DMS114 treated with DMSO at 0.1 percent for 48 hours (cell line): ENCODE measurements around the gene MYH14.
"Not testable (repeated sequence)": the region's sequence is repeated elsewhere in the genome, so short reads cannot be mapped to it uniquely, and the experiment has no call there.

Experiments
- DNase-seq: peaks from one replicate; lab custom pipeline; 2025; ENCODE audit not compliant: unreplicated experiment; lab: John Stamatoyannopoulos, UW

MYH14 gene

GRCh38 chr19:50330365-50331078, 127.1 kb downstream of the MYH14 start:
- peak; percentile 53 for DNase-seq

GRCh38 chr19:50331221-50331993, 128.0 kb downstream of the MYH14 start:
- no peak for DNase-seq

DNA sequence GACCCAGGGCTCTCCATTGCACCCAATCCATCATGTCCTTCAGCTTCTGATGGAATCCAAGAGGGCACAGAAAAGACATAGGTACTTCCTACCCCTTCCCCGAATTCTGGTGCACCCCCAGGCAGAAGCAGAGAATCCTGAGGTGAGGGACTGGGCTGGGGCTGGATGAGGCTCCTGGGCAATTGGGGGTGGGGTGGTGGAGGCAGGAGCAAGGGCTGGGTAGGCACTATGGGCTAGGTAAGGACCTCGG, 128.5 kb downstream of the MYH14 start:
- no peak for DNase-seq

- DNase-seq, result no peak
These were observed 129.0 kb downstream of the MYH14 start for GRCh38 chr19:50332244-50333038.

- peak; percentile 64 for DNase-seq
These were observed 129.9 kb downstream of the MYH14 start for GRCh38 chr19:50333235-50333736.

DNA sequence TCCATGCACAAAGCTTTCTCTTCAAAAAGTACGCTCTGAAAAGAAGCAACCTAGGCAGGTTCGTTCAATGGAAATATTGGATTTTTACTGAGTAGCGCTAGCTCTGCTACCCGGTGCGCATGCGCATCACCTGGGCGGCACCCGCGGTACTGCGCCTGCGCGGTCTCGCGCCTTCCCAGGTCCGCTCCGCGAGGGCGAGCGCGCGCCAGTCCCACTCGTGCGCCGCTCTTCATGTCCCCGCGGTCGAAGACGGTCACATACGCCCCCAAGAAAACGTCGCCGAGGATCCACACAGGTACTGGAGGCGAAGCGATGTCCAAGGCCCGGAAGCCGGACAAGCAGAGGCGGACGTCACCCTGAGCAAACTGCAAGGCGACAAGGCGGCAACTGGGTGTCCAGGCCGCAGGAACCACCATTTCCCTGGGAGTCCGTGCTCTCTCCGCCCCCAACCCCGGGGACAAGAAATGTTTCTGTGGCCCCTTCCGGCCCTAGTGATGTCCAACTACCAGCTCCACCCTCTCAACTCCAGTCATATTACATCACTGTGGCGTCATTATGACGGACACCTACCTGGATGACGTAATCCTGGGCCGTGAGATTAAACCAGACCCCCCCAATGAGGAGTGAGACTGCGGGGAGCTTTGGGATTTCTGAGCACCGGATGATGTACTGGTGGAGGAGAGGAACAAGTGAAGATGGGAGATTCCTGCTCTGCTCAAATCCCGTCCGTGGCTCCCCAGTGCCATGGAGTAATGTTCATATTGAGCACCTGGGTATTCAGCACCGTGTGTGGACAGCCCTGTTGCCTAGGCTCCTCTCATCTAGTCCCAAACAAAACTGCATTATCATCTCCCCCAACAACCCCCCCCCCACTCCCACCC, 130.6 kb downstream of the MYH14 start:
- no peak for DNase-seq

GRCh38 chr19:50334741-50335421, 131.5 kb downstream of the MYH14 start:
- no peak for DNase-seq

DNA sequence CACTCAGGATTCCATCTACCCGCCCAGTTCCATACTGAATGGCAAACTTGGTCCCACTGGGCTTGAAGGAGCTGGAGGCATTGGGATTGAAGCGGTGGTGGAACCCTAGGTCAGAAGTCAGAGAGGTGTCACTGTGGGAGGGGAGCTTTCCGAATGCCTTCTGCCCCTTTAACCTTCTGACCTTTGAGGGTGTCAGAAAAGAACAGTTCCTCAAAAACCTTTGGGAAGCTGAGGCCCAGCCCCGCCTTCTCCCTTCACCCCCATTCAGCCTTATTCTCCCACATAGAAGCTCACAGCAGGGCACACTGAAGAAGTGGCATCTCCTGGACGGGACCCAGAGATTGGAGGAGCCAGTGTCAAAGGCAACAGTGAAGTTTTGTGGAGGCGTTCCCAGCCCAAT, 133.6 kb downstream of the MYH14 start:
- DNase-seq, result not testable (repeated sequence)

- DNase-seq, result no peak
These were observed 136.9 kb downstream of the MYH14 start for GRCh38 chr19:50340331-50340730.

- no peak for DNase-seq
These were observed 137.7 kb downstream of the MYH14 start for GRCh38 chr19:50341091-50341564.

DNA sequence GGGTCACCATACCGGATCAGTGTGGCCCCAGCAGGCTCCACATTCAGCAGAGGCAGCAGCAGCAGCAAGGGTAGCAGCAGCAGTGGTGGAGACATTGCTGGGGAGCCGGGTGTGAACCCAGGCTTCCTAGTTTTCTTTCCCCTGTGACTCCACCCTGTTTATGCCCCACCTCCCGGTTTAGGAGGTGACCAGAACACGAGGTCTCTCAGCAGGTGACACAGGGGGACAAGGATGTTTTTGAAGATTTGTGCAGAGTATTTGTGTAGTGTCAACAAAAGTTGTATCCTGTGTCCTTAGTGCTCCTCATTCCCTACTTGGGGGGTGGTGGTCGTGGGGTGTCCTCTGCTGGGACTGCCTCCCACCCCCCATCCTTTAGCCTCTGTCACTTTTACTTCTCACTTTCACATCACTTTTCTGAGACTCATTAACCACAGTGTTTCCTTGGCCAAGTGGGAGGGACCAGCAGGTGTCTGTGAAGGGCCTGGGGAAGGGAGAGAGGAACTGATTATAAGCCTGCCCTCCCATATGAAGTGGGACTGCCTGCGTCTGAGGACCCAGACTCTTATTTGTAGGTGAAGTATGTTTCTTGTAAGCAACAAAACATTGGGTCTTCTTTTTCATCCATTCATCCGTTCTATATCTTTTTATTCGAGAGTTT, 141.4 kb downstream of the MYH14 start:
- no peak for DNase-seq

- not testable (repeated sequence) for DNase-seq
These were observed 143.7 kb downstream of the MYH14 start for GRCh38 chr19:50347089-50347581.

- no peak for DNase-seq
These were observed 146.0 kb downstream of the MYH14 start for GRCh38 chr19:50349277-50350057.

DNA sequence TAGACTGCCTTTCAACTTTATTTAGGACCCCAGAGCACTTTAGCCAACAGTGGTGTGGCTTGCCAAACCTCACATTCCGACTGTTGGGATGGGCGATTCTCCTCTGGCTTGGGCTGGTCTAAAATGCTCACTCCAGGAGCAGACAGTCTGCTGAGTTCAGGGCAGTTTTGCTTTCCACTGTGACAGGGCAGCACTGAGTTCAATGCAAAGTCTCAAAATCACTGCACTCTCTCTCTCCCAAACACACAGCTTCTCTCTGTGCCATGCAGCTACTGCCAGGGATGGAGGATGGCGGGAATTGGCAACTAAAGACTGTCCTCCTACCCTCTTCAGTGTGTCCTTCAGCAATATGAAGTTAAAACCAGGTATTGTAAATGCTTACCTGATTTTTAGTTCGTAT, 148.8 kb downstream of the MYH14 start:
- no peak for DNase-seq

GRCh38 chr19:50353487-50353880, 150.1 kb downstream of the MYH14 start:
- not testable (repeated sequence) for DNase-seq

DNA sequence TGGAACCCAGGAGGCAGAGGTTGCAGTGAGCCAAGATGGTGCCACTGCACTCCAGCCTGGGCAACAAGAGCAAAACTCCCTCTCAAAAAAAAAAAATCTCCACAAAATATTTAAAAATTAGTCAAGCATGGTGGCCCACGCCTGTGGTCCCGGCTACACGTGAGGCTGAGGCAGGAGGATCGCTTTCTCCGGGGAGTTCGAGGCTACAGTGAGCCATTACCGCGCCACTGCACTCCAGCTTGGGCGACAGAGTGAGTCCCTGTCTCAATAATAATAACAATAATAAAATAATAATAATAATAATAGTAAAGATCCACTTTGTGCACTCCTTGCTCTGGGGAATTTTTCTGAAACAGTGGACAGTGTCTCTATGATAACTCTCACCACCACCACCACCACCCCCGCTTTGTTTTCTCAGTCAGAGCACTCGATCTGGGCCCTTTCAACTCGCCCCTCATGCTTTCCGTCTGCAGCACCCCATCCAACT, 153.3 kb downstream of the MYH14 start:
- DNase-seq, result no peak

DNA sequence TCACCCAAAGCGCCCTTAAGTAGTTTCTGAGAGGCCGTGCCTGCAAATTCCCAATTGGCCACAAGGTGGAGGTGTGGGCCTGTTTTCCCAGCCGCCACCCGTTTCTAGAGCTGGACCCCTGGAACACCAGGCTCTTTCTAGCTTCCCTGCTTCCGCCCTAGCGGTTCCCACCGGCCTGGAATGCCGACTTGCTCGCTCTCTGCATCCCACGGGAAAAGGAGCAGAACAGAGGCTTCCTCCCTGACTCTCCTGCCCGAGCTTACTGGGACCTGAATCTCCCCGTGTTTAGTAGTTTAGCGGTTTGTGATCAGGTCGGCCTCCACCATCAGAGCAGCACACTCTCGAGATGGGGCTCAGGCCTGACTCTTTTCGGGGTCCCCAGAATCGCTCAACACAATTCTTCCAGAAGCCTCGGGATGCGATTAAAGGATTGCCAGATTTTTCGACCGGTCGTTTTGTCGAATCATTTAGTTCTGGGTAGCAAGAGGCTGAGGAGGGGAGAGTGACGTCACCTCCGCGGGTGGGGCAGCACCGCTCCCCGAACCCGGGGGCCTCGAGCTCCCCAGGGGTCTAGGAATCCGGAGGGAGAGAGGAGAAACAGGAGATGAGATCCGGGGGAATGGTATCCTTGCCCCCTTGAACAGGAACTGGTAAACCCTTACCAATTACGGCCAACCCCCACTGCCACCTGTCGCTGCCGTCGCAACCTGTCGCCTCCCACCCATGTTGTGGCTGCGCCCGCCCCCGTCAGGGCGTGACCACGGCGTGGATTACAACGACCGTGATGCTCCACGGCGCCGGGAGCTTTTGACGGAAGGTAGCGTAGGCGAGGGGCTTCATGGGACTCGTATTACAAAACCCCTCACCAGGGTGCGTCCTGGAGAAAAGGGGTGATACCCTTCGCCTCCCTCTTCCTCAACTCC, 154.0 kb downstream of the MYH14 start:
- DNase-seq, result peak; percentile 10
